ENCODE data around the gene MRPL48.
A peak's percentile ranks its signal among the peaks of the same experiment; 100 is the strongest.
"Not testable (repeated sequence)": the region's sequence is repeated elsewhere in the genome, so short reads cannot be mapped to it uniquely, and the experiment has no call there.

MRPL48 gene

GRCh38 chr11:73779084-73779902 lies 8.4 kb upstream of the MRPL48 start:
- peak; percentile 92 to 96 for DNase-seq (ENCODE audit: low read depth in 2 of 2)

GRCh38 chr11:73781303-73781702 lies 6.4 kb upstream of the MRPL48 start:
- no peak for DNase-seq (ENCODE audit: low read depth in 2 of 2)

DNA sequence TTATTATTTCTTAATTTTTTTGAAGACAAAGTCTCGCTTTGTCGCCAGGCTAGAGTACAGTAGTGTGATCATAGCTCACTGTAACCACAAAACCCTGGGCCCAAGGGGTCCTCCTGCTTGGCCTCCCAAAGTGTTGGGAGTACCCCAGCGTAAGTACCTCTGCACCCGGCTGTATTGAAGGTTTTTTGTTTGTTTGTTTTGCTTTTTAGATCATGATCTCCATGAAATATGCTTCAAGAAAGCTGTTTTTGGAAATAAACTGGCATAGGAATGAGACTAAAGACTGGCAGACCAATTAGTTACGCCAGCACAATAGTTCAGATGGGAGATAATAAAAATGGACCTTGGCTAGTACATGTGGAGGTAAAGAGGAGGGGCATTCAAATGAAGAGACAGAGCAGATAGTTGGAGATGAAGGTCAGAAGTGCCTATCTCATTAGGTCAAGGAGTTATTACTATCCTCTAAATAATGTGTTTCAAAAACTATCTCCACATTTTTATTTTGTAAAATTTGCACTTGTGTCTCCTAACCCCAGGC lies 4.1 kb upstream of the MRPL48 start:
- no peak for DNase-seq (ENCODE audit: low read depth in 2 of 2)

DNA sequence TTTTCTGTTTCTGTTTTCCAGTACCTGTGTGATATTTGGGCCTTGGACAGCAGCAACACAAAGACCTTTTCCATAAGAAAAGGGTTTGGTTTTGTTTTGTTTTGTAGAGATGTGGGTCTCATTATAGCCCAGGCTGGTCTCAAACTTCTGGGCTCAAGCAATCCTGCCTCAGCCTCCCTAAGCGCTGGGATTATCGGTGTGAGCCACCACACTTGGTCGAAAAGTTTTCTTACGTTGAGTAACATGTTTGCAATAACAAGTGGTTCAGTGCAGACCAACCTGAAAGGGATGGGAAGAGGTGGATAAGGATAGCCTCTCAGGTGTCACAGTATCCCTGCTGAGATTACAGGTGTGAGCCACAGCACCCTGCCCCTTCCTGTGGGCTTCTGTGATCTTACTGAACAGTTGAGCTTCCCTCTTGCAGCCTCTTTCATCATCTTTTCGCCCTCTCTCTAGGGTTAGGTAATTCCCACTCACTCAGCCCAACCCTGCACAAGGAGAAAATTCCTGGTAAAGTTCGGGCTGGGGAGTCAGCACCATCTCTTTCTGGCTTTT lies 3.5 kb upstream of the MRPL48 start:
- DNase-seq (ENCODE audit: low read depth in 2 of 2): no peak

DNA sequence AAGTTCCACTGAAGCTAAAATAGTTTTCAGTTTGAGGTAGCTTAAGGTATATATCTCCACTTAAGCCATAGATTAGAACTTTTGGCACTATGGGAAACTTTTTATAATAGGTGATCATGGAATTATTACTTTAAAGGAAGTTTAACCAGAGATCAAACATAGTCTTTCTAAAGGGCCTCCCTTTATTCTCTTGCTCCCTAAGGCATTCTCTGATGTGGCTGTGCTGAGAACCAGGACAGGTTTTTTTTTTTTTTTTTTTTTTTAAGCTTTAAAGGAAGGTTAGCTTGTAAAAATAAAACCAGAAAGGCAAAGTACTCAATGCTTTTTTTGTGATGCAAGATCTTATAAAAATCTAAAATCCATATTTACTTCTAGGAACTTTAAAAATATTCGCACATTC lies 2.9 kb upstream of the MRPL48 start:
- DNase-seq (ENCODE audit: low read depth in 2 of 2): no peak

DNA sequence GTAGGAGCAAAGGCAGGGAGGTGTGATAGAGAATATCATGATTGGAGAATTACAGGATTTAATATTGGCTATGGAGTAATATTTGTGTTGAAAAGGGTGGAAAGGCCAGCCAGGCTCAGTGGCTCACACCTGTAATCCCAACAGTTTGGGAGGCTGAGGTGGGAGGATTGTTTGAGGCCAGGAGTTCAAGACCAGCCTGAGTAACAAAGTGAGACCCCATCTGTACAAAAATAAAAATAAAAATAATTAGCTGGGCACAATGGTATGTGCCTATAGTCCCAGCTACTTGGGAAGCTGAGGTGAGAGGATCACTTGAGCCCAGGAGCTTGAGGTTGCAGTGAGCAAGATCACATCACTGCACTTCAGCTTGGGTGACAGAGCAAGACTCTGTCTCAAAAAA lies 2.2 kb upstream of the MRPL48 start:
- DNase-seq (ENCODE audit: low read depth in 2 of 2): not testable (repeated sequence)

DNA sequence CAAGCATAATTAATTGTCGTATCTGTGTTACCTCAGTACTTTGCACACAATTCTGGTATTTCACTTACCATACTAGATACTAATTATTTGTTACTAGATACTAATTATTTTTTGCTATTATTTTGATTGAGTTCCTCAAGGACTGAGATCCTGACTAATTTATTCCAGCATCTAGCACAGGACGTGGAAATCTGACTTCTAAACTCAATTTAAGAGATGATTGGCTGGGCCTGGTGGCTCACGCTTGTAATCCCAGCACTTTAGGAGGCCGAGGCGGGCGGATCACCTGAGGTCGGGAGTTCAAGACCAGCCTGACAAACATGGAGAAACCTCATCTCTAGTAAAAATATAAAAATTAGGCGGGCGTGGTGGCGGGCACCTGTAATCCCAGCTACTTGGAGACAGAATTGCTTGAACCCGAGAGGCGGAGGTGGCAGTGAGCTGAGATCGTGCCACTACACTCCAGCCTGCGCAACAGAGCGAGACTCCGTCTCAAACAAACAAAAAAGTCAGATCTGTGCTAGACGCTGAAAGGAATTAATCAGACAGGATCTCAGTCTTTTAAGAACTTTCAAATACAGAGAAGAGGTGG lies 527 bp upstream of the MRPL48 start:
- DNase-seq (ENCODE audit: low read depth in 2 of 2): no peak

GRCh38 chr11:73789279-73789670 lies 1.6 kb downstream of the MRPL48 start:
- DNase-seq (ENCODE audit: low read depth in 2 of 2): no peak

DNA sequence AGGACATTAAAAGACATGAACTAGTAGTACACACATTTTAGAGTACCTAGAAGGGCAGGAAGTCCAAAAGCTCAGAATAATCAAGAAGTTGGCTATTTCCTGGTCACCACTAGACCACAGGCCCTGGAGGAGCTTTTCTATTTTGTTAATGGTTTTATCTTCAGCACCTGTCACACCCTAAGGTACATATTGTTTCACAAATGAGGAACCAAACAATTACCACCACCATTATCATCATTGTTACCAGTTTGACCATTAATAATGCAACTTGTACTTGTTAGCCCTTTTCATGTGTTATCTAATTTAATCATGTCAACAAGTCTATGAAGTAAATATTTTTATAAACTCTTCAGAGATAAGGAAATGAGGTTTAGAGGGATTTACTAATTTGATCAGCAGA lies 4.9 kb downstream of the MRPL48 start:
- DNase-seq (ENCODE audit: low read depth in 2 of 2): no peak

GRCh38 chr11:73795925-73796632 lies 8.4 kb downstream of the MRPL48 start:
- DNase-seq (ENCODE audit: low read depth in 2 of 2): no peak

- no peak for DNase-seq (ENCODE audit: low read depth in 2 of 2)
These were observed 9.8 kb downstream of the MRPL48 start for GRCh38 chr11:73797457-73797856.

DNA sequence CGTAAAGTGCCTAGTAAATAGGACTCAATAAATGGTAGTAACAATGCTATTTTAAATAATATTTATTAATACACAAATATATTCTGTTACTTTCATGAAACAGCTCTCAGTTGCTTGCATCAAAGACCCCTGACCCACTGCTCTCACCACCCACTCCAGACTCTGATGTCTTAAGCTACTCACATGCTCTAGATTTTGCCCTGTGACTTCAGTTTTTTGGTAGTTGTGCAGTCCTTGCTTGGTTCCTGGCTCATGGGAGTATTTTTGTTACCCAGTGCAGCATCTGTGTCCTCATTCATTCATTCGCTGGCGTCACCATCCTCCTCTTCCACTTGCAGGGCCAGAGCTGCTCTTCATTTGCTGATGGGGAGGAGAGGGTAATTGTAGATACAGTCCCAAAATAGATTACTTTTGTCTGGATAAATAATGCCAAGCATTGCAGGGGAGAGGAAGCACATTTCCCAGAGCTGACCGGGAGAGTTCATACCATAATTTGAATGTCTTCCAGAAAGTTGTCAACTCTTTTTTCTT lies 12.7 kb downstream of the MRPL48 start:
- no peak for DNase-seq (ENCODE audit: low read depth in 2 of 2)

DNA sequence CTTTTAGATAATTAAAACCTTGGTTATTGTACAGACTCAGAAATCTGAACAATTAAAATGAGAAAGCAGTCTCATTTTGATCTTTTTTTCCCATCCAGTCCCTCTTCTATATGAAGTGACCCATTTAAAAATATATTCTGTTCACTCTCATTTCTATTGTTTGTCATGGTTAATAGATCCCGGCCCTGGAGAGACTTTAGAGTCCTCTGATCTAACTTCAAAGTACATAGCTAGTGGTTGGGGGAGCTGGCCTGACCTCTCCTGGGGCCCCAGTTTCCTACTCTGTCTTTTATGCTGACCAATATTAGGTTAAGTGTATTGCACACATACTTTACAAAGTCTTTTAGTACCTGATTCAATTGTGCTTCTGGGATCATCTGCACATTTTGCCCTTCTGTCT lies 13.5 kb downstream of the MRPL48 start:
- DNase-seq (ENCODE audit: low read depth in 2 of 2): no peak

- DNase-seq (ENCODE audit: low read depth in 2 of 2): no peak
These were observed 17.0 kb downstream of the MRPL48 start for GRCh38 chr11:73804712-73805111.

DNA sequence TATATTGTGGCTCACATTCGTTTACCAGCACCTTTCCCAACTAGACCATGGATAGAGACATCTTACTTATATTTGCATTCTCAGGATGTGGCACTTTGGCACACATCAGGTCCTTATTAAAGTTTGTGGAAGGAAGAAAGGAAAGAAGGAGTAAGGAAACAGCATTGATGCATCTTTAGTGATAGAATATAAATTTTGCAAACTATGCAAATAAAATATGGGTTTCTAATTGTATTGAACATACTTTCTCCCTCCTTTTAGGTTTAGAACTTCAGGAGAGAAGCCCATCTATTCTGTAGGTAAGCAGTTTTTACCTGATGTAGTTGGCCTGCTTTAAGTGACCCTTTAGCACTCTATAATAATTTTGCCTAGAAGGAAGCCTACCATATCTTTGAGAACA lies 20.4 kb downstream of the MRPL48 start:
- DNase-seq (ENCODE audit: low read depth in 2 of 2): no peak

DNA sequence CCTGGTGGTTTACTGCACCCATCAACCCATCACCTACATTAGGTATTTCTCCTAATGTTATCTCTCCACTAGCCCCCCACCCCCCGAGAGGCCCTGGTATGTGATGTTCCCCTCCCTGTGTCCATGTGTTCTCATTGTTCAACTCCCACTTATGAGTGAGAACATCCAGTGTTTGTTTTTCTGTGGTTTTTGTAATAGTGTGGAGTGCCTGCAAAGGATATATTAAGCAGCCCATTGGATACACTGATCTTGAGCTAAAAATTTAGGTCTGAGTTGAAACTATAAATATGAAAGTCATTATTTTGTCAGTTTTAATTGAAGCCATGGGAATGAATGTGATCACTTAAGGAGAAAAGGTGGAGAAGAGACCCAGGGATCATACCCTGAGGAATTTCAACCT lies 23.0 kb downstream of the MRPL48 start:
- no peak for DNase-seq (ENCODE audit: low read depth in 2 of 2)

DNA sequence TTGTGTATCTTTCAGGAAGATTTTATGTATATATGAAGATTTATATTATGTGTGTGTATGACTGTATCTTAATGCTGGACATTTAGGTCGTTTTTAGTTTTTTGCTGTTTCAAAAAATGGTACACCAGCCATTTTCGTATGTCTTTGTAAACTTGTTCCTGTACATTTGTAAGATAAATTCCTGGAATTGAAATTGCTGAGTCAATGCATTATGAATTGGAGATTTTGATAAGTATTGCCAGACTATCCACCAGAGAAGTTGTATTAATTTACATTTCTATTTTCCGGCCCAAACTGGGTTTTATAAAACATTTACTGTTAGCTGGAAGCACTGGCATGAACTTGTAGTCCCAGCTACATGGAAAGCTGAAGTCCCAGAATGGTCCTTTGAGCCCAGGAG lies 24.6 kb downstream of the MRPL48 start:
- no peak for DNase-seq (ENCODE audit: low read depth in 2 of 2)

DNA sequence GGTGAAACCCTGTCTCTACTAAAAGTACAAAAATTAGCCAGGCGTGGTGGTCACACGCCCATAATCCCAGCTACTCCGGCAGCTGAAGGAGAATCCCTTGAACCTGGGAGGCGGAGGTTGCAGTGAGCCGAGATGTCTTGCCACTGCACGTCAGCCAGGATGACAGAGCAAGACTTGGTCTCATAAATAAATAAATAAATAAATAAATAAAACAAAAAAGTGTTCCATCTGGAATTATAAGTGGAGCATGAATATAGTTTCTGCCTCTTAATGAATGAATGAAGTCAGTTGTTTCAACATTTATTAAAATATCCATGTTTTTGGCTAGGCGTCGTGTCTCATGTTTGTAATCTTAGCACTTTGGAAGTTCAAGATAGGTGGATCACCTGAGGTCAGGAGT lies 27.1 kb downstream of the MRPL48 start:
- DNase-seq (ENCODE audit: low read depth in 2 of 2): no peak

GRCh38 chr11:73818846-73819245 lies 31.2 kb downstream of the MRPL48 start:
- no peak for DNase-seq (ENCODE audit: low read depth in 2 of 2)

- DNase-seq (ENCODE audit: low read depth in 2 of 2): no peak
These were observed 42.6 kb downstream of the MRPL48 start for GRCh38 chr11:73830261-73830660.

GRCh38 chr11:73833067-73833466 lies 45.4 kb downstream of the MRPL48 start:
- no peak for DNase-seq (ENCODE audit: low read depth in 2 of 2)

DNA sequence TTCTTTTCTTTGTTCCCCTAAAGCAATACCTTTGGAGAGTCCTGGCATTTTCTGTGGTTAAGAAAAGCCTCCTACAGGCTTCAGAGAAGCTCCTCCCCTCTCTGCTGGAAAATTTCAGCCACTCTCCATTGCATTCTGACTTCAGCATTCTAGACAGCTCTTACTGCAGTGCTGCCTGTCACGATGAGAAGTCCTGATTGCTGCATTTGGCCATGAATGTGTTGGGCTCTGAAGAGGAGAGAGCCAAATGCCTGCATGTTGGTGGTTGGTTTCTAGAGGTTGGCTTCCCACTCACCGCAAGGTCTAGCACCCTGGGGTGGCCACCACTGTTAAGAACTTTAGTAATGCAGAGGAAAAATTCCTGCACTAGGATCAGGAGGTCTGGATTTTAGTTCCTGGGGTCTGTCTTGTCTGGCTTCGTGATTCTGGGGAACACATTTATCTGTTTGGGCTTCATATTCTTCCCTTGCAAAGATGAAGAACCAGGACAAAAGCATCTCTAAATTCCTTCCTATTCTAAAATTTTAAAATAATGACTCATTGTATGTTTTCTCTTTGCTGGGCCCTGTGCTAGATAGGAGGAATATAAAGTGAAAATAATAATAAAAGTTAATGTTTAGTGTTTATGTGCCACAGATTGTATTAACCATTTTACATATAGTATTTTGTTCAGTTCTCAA lies 50.9 kb downstream of the MRPL48 start:
- DNase-seq (ENCODE audit: low read depth in 2 of 2): no peak
